ENCODE data around the gene TRPM3.

TRPM3 gene

DNA sequence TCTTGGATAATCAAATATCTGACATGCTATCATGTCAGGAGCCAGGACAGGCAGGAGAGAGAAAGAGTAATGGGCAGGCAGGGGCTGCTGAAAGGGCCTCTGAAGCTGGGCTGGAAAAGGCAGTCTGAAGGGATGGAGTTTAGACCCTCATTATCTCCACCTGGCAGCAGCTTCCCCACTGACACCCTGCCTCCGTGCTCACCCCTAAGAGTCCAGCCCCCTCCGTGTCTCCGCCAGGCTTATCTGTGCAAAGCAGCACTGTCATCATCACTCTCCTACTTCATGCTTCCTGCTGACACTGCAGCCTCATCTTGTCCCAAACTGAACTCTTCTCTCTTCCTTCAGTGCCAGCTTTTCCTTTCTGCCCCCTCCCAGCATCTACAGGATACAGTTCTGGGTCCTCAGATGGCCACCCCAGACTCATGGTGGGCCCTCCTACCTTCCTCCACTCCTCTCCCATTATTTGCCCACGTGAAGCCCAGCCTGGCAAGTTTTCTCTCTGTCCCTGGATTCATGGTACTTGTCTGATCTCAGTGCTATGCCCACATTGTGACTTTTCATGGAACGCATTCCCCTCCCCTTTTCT lies 636.1 kb downstream of the TRPM3 start:
- TF ChIP-seq, protein P1, sequence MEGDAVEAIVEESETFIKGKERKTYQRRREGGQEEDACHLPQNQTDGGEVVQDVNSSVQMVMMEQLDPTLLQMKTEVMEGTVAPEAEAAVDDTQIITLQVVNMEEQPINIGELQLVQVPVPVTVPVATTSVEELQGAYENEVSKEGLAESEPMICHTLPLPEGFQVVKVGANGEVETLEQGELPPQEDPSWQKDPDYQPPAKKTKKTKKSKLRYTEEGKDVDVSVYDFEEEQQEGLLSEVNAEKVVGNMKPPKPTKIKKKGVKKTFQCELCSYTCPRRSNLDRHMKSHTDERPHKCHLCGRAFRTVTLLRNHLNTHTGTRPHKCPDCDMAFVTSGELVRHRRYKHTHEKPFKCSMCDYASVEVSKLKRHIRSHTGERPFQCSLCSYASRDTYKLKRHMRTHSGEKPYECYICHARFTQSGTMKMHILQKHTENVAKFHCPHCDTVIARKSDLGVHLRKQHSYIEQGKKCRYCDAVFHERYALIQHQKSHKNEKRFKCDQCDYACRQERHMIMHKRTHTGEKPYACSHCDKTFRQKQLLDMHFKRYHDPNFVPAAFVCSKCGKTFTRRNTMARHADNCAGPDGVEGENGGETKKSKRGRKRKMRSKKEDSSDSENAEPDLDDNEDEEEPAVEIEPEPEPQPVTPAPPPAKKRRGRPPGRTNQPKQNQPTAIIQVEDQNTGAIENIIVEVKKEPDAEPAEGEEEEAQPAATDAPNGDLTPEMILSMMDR (conservative IDR thresholded peaks at IDR 0.05; ENCODE audit: low read depth, low read length), result no peak
- H3K4me3 ChIP-seq (ENCODE audit: low read depth, low read length), result no peak overlapping the region
- DNase-seq (ENCODE audit: low read depth), result peak; percentile 68

GRCh38 chr9:70484232-70485130 lies 636.9 kb downstream of the TRPM3 start:
- DNase-seq (ENCODE audit: low read depth), result peak; percentile 95
- TF ChIP-seq, protein P1 (conservative IDR thresholded peaks at IDR 0.05; ENCODE audit: low read depth, low read length), result peak; percentile 93

DNA sequence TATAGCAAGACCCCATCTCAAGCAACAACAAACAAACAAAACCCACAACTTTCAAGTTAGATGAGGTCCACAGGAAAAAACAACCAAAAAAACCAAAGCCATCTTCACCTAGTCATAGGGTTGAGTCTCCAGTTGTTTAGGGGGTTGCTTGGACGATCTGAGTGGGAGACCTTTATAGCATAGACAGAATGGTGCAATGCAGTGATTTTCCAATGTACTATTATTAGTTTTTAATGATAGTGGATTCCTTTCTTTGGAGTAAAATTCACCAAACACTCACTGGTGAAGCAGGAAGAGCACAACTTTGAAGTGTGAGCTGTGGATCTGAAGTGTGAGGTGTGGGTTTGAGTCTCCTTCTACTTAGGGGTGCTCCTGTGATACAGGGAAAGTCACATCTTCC lies 640.0 kb downstream of the TRPM3 start:
- no peak overlapping the region for H3K4me3 ChIP-seq (ENCODE audit: low read depth, low read length)
- TF ChIP-seq, protein P1 (conservative IDR thresholded peaks at IDR 0.05; ENCODE audit: low read depth, low read length), result no peak
- no peak for DNase-seq (ENCODE audit: low read depth)

More at GRCh38 chr9:70484232-70485130, 636.9 kb downstream of the TRPM3 start:
- no peak overlapping the region for H3K4me3 ChIP-seq (ENCODE audit: low read depth, low read length)

GRCh38 chr9:70480405-70480980 lies 640.9 kb downstream of the TRPM3 start:
- TF ChIP-seq, protein P1 (conservative IDR thresholded peaks at IDR 0.05; ENCODE audit: low read depth, low read length), result no peak
- no peak overlapping the region for H3K4me3 ChIP-seq (ENCODE audit: low read depth, low read length)
- peak; percentile 99 for DNase-seq (ENCODE audit: low read depth)

DNA sequence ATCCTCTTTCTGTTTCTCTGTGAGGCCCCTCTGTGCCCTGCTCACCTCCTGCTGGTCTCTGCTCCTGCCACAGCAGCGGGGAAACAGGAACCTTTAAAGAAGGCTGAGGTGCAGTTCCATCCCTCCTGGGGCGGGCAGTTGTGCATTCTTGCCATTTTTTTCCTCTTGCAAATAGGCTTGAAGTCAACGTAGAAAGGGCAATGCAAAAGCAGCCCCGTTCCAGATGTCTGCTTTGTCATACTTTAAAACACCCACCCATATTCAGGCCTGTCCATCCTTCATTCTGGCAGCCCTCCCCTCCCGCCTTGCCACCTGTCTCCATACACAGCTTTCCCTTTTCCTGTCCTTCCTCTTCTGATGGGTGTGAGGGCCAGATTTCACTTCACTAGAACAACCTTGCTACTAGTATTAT lies 641.5 kb downstream of the TRPM3 start:
- H3K4me3 ChIP-seq (ENCODE audit: low read depth, low read length), result no peak overlapping the region
- TF ChIP-seq, protein P1 (conservative IDR thresholded peaks at IDR 0.05; ENCODE audit: low read depth, low read length), result no peak
- peak; percentile 98 for DNase-seq (ENCODE audit: low read depth)
